Natural killer cell (primary cell): ENCODE results near the gene SNX30. TPM values are rescaled to one million over a fixed set of nuclear protein-coding genes. Genes with fewer than 3 reads are reported as not detected.

Experiments used
- ATAC-seq, 3 donors: fragments of 150-1000 bp in 2 of 3; fragments of 200-7000 bp in 1 of 3; cut with Tn5 transposase; 1 replicate in 1 of 3; 2 replicates in 2 of 3; pipeline ENCODE4 v1.10.0; 2021; ENCODE audit warnings: mild to moderate bottlenecking in 2 of 3, moderate library complexity in 2 of 3
- DNase-seq, 2 donors: peaks; one replicate each; pipeline versions ENCODE4 v3.0.0 to v3.0.0-alpha.2; 2013 to 2021; ENCODE audit warnings: mixed read lengths in 1 of 2
- H3K27ac ChIP-seq: one replicate; pipeline ENCODE4 v1.5.1; 2013; ENCODE audit warnings: mild to moderate bottlenecking, low read length
- H3K27me3 ChIP-seq: one replicate; pipeline ENCODE4 v1.6.1; 2013; ENCODE audit warnings: low read length; ENCODE audit not compliant: control insufficient read depth, insufficient read depth
- H3K36me3 ChIP-seq: one replicate; pipeline ENCODE4 v1.6.1; 2013; ENCODE audit warnings: low read length; ENCODE audit not compliant: control insufficient read depth, insufficient read depth
- H3K4me1 ChIP-seq: one replicate; pipeline ENCODE4 v1.6.1; 2013; ENCODE audit warnings: low read length; ENCODE audit not compliant: control insufficient read depth, insufficient read depth
- H3K4me3 ChIP-seq: one replicate; pipeline ENCODE4 v1.5.1; 2013; ENCODE audit warnings: low read length
- H3K9me3 ChIP-seq: one replicate; pipeline ENCODE4 v1.6.1; 2013; ENCODE audit warnings: low read length; ENCODE audit not compliant: control insufficient read depth, insufficient read depth
- H3K27ac Mint-ChIP-seq, 2 donors: one replicate each; pipeline ENCODE4 v1.8.0; 2022; ENCODE audit warnings: mild to moderate bottlenecking in 2 of 2, mixed read lengths in 2 of 2, moderate library complexity in 1 of 2
- H3K27me3 Mint-ChIP-seq, 2 donors: one replicate each; pipeline ENCODE4 v1.8.0; 2022; ENCODE audit warnings: low read depth in 2 of 2, mixed read lengths in 2 of 2
- H3K36me3 Mint-ChIP-seq: one replicate; pipeline ENCODE4 v1.8.0; 2022; ENCODE audit warnings: mixed read lengths
- H3K4me1 Mint-ChIP-seq, 2 donors: one replicate each; pipeline ENCODE4 v1.8.0; 2022; ENCODE audit warnings: mixed read lengths in 2 of 2
- H3K4me3 Mint-ChIP-seq: one replicate; pipeline ENCODE4 v1.8.0; 2022; ENCODE audit warnings: mild to moderate bottlenecking, moderate library complexity, mixed read lengths
- H3K9me3 Mint-ChIP-seq, 2 donors: one replicate each; pipeline ENCODE4 v1.8.0; 2022; ENCODE audit warnings: mixed read lengths in 2 of 2
- CTCF ChIP-seq: fragments of 200-600 bp; IDR thresholded peaks from one replicate; pipeline ENCODE4 v1.8.0; 2022; ENCODE audit warnings: antibody characterized with exemption
- WGBS: methylation state at CpG from one replicate; pipeline ENCODE4 v1.1.7; 2013; ENCODE audit warnings: missing lambda C conversion rate; ENCODE audit not compliant: insufficient coverage; 5-methylcytosine and 5-hydroxymethylcytosine counted together
- intact Hi-C: fragments of 100-400 bp; cut with micrococcal nuclease; formaldehyde crosslinking; loops from one replicate; pipeline ENCODE4 v1.14.2; 2022
- total RNA-seq, 4 donors: library from RNA; stranded (reverse); fragments of 120-200 nt in 1 of 4; gene quantifications; one replicate each; pipeline versions ENCODE4 v1.2.3 to v1.2.4, GENCODE V29; 2013 to 2022

Gene SNX30
- total RNA-seq, 3 donors from 2014 or later (not counting 1 experiment from before 2014, with no cell fraction given) = 8.5 to 10.5 (median 9.3) TPM

- no peaks in the 10 kb centered on the region for H3K36me3 Mint-ChIP-seq
- no peak overlapping the region for H3K27ac Mint-ChIP-seq
- peak overlapping the region; percentile 45 for H3K4me3 Mint-ChIP-seq
- Histone ChIP-seq H3K27ac (no peak overlapping the region), H3K4me3 (no peak overlapping the region), H3K4me1 (peaks cover 56% of the 10 kb centered on the region), H3K36me3 (no peaks in the 10 kb centered on the region), H3K9me3 (no peaks in the 10 kb centered on the region), H3K27me3 (no peaks in the 10 kb centered on the region)
- DNase-seq (no peak), ATAC-seq (no peak)
- peaks cover 55 to 70% of the 10 kb centered on the region in 2 donors for H3K4me1 Mint-ChIP-seq
- H3K27me3 Mint-ChIP-seq = peaks cover 0 to 3% of the 10 kb centered on the region in 2 donors
- no peak for TF ChIP-seq CTCF
- no peaks in the 10 kb centered on the region for H3K9me3 Mint-ChIP-seq
- intact Hi-C loops = loop anchor here (5.0 to 10.0 kb wide), 2 partner anchors 420 to 578 kb away; partner anchors contain the start of genes PTBP3 and SUSD1
- 80% methylated on average over 6 of the region's 6 CpGs for WGBS
Measured at GRCh38 chr9:112752334-112753125, 2.0 kb downstream of the SNX30 start.

- Histone ChIP-seq H3K36me3 (no peaks in the 10 kb centered on the region), H3K27ac (no peak overlapping the region), H3K27me3 (no peaks in the 10 kb centered on the region), H3K4me1 (peaks cover 60% of the 10 kb centered on the region), H3K9me3 (no peaks in the 10 kb centered on the region), H3K4me3 (no peak overlapping the region)
- peak overlapping the region in 1 of 2 donors; percentile 60 for H3K27ac Mint-ChIP-seq
- no peak for TF ChIP-seq CTCF
- DNase-seq (no peak), ATAC-seq (no peak)
- 82% methylated on average over 2 of the region's 2 CpGs for WGBS
- no peaks in the 10 kb centered on the region for H3K36me3 Mint-ChIP-seq
- H3K9me3 Mint-ChIP-seq = no peaks in the 10 kb centered on the region
- peaks cover 49 to 74% of the 10 kb centered on the region in 2 donors for H3K4me1 Mint-ChIP-seq
- intact Hi-C loops = loop anchor here (5.0 to 10.0 kb wide), 2 partner anchors 421 to 579 kb away; partner anchors contain the start of genes PTBP3 and SUSD1
- peak overlapping the region; percentile 56 for H3K4me3 Mint-ChIP-seq
- H3K27me3 Mint-ChIP-seq = peaks cover 0 to 7% of the 10 kb centered on the region in 2 donors
Measured at GRCh38 chr9:112753725-112754124, 3.2 kb downstream of the SNX30 start.

GRCh38 chr9:112754578-112754977, 4.0 kb downstream of the SNX30 start:
- Mint-ChIP-seq H3K36me3 (no peaks in the 10 kb centered on the region), H3K4me3 (peak overlapping the region; percentile 75), H3K4me1 (peaks cover 42 to 70% of the 10 kb centered on the region in 2 donors), H3K27me3 (peaks cover 0 to 7% of the 10 kb centered on the region in 2 donors), H3K27ac (peak overlapping the region; percentile 7 to 78), H3K9me3 (no peaks in the 10 kb centered on the region)
- 14% methylated on average over 3 of the region's 3 CpGs for WGBS
- no peak overlapping the region for H3K27ac ChIP-seq
- H3K27me3 ChIP-seq = no peaks in the 10 kb centered on the region
- H3K36me3 ChIP-seq = no peaks in the 10 kb centered on the region
- peak in 1 of 2 donors; percentile 77 for DNase-seq
- intact Hi-C loops = loop anchor here (5.0 to 10.0 kb wide), 2 partner anchors 422 to 580 kb away; partner anchors contain the start of genes PTBP3 and SUSD1
- peak in 2 of 3 donors; percentile 43 for ATAC-seq
- H3K9me3 ChIP-seq = no peaks in the 10 kb centered on the region
- no peak overlapping the region for H3K4me3 ChIP-seq
- no peak for TF ChIP-seq CTCF
- H3K4me1 ChIP-seq = peaks cover 64% of the 10 kb centered on the region
